Caco-2 (cell line): ENCODE data around the gene SUSD2. TPM values are rescaled to one million over a fixed set of nuclear protein-coding genes. Genes with fewer than 3 reads are reported as not detected.
"Not testable (repeated sequence)": the region's sequence is repeated elsewhere in the genome, so short reads cannot be mapped to it uniquely, and the experiment has no call there.

Experiments
- BruUV-seq: library from RNA; stranded (reverse); fragments of 400-500 nt; replicated peaks from 2 replicates; lab custom pipeline; 2021; lab: Mats Ljungman, UMichigan
- CTCF ChIA-PET: fragments of 300-600 bp; sonication (Branson Sonifier 250); formaldehyde crosslinking; loops from one replicate; lab custom pipeline; 2022; ENCODE audit warnings: antibody characterized with exemption; lab: Charles Lee
- POLR2A ChIA-PET: fragments of 300-600 bp; sonication (Branson Sonifier 250); formaldehyde crosslinking; loops from one replicate; lab custom pipeline; 2022; ENCODE audit warnings: antibody characterized with exemption; lab: Charles Lee
- DNase-seq, 2 experiments: peaks; one replicate each; pipeline versions ENCODE4 v3.0.0 to v3.0.0-alpha.2; 2020 to 2022
- H3K27me3 ChIP-seq: replicated peaks from 2 replicates; pipeline ENCODE4 v1.6.0; 2011; ENCODE audit warnings: low read length; ENCODE audit not compliant: control insufficient read depth, insufficient read depth
- H3K36me3 ChIP-seq: 2 replicates; pipeline ENCODE4 v1.5.1; 2011; ENCODE audit warnings: low read length; ENCODE audit not compliant: control insufficient read depth, insufficient read depth
- H3K4me1 ChIP-seq: fragments of 250-450 bp; sonication (Bioruptor Pico); 2 replicates; pipeline ENCODE4 v1.5.1; 2020; ENCODE audit warnings: mild to moderate bottlenecking
- H3K4me3 ChIP-seq: 2 replicates; pipeline ENCODE4 v1.5.1; 2011; ENCODE audit warnings: low read depth, mild to moderate bottlenecking, control low read depth, low read length
- H3K9me3 ChIP-seq: fragments of 250-450 bp; sonication (Bioruptor Pico); 2 replicates; pipeline ENCODE4 v1.5.1; 2020; ENCODE audit warnings: mild to moderate bottlenecking, moderate library complexity
- H3K27ac Mint-ChIP-seq: one replicate; pipeline ENCODE4 v1.8.0; 2022; ENCODE audit warnings: mixed read lengths; ENCODE audit not compliant: unreplicated experiment
- H3K27me3 Mint-ChIP-seq: one replicate; pipeline ENCODE4 v1.8.0; 2022; ENCODE audit warnings: mixed read lengths; ENCODE audit not compliant: insufficient read depth, unreplicated experiment
- H3K36me3 Mint-ChIP-seq: one replicate; pipeline ENCODE4 v1.8.0; 2022; ENCODE audit warnings: mild to moderate bottlenecking, mixed read lengths; ENCODE audit not compliant: insufficient read depth, unreplicated experiment
- H3K4me1 Mint-ChIP-seq: one replicate; pipeline ENCODE4 v1.8.0; 2022; ENCODE audit warnings: low read depth, mixed read lengths; ENCODE audit not compliant: unreplicated experiment
- H3K4me3 Mint-ChIP-seq: one replicate; pipeline ENCODE4 v1.8.0; 2022; ENCODE audit warnings: mild to moderate bottlenecking, moderate library complexity, mixed read lengths; ENCODE audit not compliant: unreplicated experiment
- H3K9me3 Mint-ChIP-seq: one replicate; pipeline ENCODE4 v1.8.0; 2022; ENCODE audit warnings: mixed read lengths; ENCODE audit not compliant: unreplicated experiment
- CTCF ChIP-seq, 2 experiments: fragments of 200-600 bp in 1 of 2; IDR thresholded peaks; 1 replicate in 1 of 2; 2 replicates in 1 of 2; pipeline versions ENCODE4 v1.5.1 to v1.8.0; 2011 to 2022; ENCODE audit warnings: antibody characterized with exemption in 1 of 2, control low read depth in 1 of 2, inconsistent platforms in 1 of 2, low read depth in 1 of 2, low read length in 1 of 2, mild to moderate bottlenecking in 1 of 2, moderate library complexity in 1 of 2; ENCODE audit not compliant: insufficient read depth in 1 of 2, severe bottlenecking in 1 of 2, unreplicated experiment in 1 of 2
- intact Hi-C: fragments of 100-400 bp; cut with micrococcal nuclease; formaldehyde crosslinking; loops from one replicate; pipeline ENCODE4 v1.10.0; 2022; ENCODE audit not compliant: unreplicated experiment
- total RNA-seq: library from RNA; stranded (reverse); gene quantifications from 2 replicates; pipeline ENCODE4 v1.2.3, GENCODE V29; 2022

The SUSD2 gene
- total RNA-seq, 1 experiment from 2014 or later: 7.0 TPM

DNA sequence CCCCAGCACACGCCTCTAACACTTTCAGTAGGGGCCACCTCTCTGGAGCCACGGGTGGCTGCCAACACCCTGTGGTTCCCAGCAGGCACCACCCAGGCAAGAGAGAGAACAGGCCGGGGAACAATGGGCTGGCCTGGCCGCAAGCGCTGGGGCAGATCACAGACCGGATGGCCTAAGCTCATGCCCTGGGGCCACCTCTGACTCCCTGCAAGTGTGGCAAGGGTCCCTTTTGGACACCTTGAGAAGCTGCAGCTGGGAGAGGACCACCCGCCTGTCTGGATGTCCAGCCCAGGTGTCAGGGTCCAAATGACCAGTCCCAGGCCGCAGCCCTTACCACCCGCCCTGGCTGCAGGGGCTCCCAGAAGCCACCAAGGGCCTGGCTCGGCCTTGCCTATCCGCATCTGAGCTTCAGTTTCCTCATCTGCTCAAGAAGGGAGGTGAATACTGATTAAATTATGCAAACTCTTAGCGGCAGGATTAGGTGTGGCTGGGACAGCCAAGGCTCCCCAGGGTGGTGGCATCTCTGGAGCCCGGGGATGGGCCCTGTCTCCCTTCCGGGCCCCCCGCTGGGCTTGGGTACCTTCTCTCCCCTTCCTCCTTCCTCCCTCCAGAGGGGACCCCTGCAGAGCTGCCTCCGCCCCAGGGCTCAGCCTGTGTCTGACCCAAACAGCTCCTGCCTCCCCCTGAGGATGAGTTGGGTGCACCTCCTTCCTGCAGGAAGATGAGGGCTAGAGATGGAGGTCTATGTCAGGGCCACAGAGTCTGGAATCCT is 785 bp upstream of the SUSD2 start:
- Mint-ChIP-seq H3K9me3 (no peaks in the 10 kb centered on the region), H3K27me3 (no peaks in the 10 kb centered on the region), H3K4me1 (no peaks in the 10 kb centered on the region), H3K4me3 (no peak overlapping the region), H3K27ac (peak overlapping the region; percentile 48), H3K36me3 (no peaks in the 10 kb centered on the region)
- no peak for TF ChIP-seq CTCF (IDR thresholded peaks at IDR 0.05; ENCODE audit: insufficient read depth in 1 of 2, low read depth in 1 of 2, low read length in 1 of 2, severe bottlenecking in 1 of 2, unreplicated experiment in 1 of 2)
- Histone ChIP-seq H3K27me3 (no peaks in the 10 kb centered on the region), H3K9me3 (no peaks in the 10 kb centered on the region), H3K36me3 (no peaks in the 10 kb centered on the region; the same call in none of the 2 replicates), H3K4me3 (no peak overlapping the region), H3K4me1 (peaks cover 16% of the 10 kb centered on the region)
- ChIA-PET POLR2A (no interaction called here), CTCF (interaction anchor here (0.6 to 1.2 kb wide), 4 partner anchors 9 to 118 kb away, joined by 4 to 8 read pairs (median 6); no protein-coding TSS in a partner anchor)
- intact Hi-C loops: no loop called here
- no TSS peak for BruUV-seq
- no peak for DNase-seq

DNA sequence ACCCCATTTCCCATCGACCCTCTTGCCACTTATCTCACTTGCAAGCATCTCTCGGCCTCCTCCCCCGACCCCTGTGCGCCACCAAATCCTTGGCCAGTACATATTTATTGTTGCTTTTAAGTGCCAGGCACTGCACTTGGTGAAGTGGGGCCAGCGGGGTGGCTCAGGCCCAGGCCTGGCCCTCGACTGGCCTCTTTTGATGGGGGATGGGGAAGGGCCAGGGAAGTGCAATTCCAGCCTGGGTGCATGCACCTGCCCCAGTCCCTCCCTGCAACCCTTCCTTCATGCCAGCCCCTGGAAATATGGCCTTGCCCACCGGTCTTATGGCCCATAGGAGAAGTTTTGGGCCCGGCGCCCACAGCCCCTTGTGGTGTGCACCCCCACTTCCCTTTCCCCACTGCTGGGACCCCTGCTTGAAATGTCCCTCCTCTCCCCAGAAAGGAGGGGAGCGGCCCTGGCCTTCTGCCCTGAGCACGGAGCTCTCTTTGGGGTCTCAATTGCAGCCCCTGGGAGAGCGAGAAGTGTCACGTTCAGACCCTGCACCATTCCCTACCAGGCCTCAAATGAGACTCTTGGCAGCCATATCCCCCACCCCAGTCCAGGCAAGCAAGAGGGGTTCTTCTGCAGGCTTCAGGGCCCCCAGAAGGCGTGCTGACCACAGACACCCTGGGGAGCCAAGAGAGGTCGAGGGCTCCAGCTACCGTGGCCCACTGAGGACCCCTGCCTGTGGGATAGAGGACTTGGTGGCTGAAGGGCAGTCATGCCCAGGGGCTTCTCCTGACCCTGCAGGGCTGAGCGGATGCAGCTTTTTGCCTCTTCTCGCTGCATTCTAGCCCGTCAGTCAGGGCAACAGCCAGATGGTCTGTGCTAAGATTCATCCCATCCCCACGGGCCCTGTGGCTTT is 961 bp downstream of the SUSD2 start:
- ChIA-PET CTCF (interaction anchor here (0.9 kb wide), 1 partner anchor 49 kb away, joined by 4 read pairs; no protein-coding TSS in a partner anchor), POLR2A (no interaction called here)
- no peaks in the 10 kb centered on the region for H3K4me1 Mint-ChIP-seq
- BruUV-seq: no TSS peak
- Histone ChIP-seq H3K9me3 (no peaks in the 10 kb centered on the region), H3K4me1 (peaks cover 16% of the 10 kb centered on the region), H3K27me3 (no peaks in the 10 kb centered on the region), H3K4me3 (no peak overlapping the region), H3K36me3 (no peaks in the 10 kb centered on the region; the same call in 1 of the 2 replicates)
- H3K27ac Mint-ChIP-seq: no peak overlapping the region
- intact Hi-C loops: no loop called here
- H3K9me3 Mint-ChIP-seq: no peaks in the 10 kb centered on the region
- DNase-seq: peak in 1 of 2 experiments; percentile 31
- no peak overlapping the region for H3K4me3 Mint-ChIP-seq
- peak; percentile 19 to 25 for TF ChIP-seq CTCF (IDR thresholded peaks at IDR 0.05; ENCODE audit: insufficient read depth in 1 of 2, low read depth in 1 of 2, low read length in 1 of 2, severe bottlenecking in 1 of 2, unreplicated experiment in 1 of 2)
- H3K27me3 Mint-ChIP-seq: no peaks in the 10 kb centered on the region
- H3K36me3 Mint-ChIP-seq: no peaks in the 10 kb centered on the region

- H3K36me3 Mint-ChIP-seq, BruUV-seq, H3K36me3 ChIP-seq, DNase-seq, H3K27ac Mint-ChIP-seq, H3K27me3 ChIP-seq, CTCF ChIA-PET, H3K9me3 Mint-ChIP-seq, H3K4me3 Mint-ChIP-seq, H3K4me3 ChIP-seq, POLR2A ChIA-PET, H3K9me3 ChIP-seq, intact Hi-C loops, H3K4me1 Mint-ChIP-seq, H3K27me3 Mint-ChIP-seq: not testable (repeated sequence)
- H3K4me1 ChIP-seq: peaks cover 16% of the 10 kb centered on the region
Observed at GRCh38 chr22:24182900-24183246, 1.6 kb downstream of the SUSD2 start.
